Airway epithelial cell (primary cell): ENCODE results near the gene SNN. TPM values are rescaled to one million over a fixed set of nuclear protein-coding genes. Genes with fewer than 3 reads are reported as not detected.

Experiments
- total RNA-seq: library from RNA; depleted of rRNA; stranded (reverse); fragments of >200 nt; gene quantifications from 2 replicates; pipeline ENCODE4 v1.2.3, GENCODE V29; 2015

Gene SNN
- total RNA-seq: 17.9 and 19.5 TPM in 2 replicates

GRCh38 chr16:11667824-11668622, at the start of gene SNN:
TSS of gene SNN (plus strand) at chr16:11668455. CDS start at chr16:11676060, 7,605 bp downstream.

Other genes with a start within 250 kb of the SNN start
- gene LITAF, start 81.5 kb upstream of the SNN start, total RNA-seq: 62.7 and 103 TPM in 2 replicates
- 30.3 and 31.5 TPM in 2 replicates for gene TXNDC11, start 74.4 kb downstream of the SNN start, total RNA-seq
- gene ZC3H7A, start 128.8 kb downstream of the SNN start, total RNA-seq: 24.1 and 28.4 TPM in 2 replicates
- gene RSL1D1, start 183.1 kb downstream of the SNN start, total RNA-seq: 182 and 197 TPM in 2 replicates
- 86.2 and 108 TPM in 2 replicates for gene GSPT1, start 247.5 kb downstream of the SNN start, total RNA-seq